Measurements from ENCODE around the gene FHIT. TPM values are rescaled to one million over a fixed set of nuclear protein-coding genes. Genes with fewer than 3 reads are reported as not detected.

Gene FHIT
- total RNA-seq, 1 donor from 2014 or later, result 23.8 TPM

GRCh38 chr3:60135474-60135873 lies 1115.8 kb downstream of the FHIT start:
- intact Hi-C loops (cut with micrococcal nuclease), result loop anchor here (5.0 kb wide), 1 partner anchor 33 kb away; no protein-coding TSS in a partner anchor
- Mint-ChIP-seq H3K4me3 (no peak overlapping the region), H3K27me3 (no peaks in the 10 kb centered on the region), H3K9me3 (peaks cover 19% of the 10 kb centered on the region), H3K27ac (no peak overlapping the region), H3K36me3 (ENCODE audit: low read depth) (no peaks in the 10 kb centered on the region), H3K4me1 (peaks cover 4% of the 10 kb centered on the region)
- DNase-seq, result no peak

- DNase-seq, result no peak
- H3K4me1 Mint-ChIP-seq, result peaks cover 2% of the 10 kb centered on the region
- H3K4me3 Mint-ChIP-seq, result no peak overlapping the region
- H3K9me3 Mint-ChIP-seq, result peaks cover 19% of the 10 kb centered on the region
- H3K27me3 Mint-ChIP-seq, result no peaks in the 10 kb centered on the region
- H3K36me3 Mint-ChIP-seq (ENCODE audit: low read depth), result no peaks in the 10 kb centered on the region
- no peak overlapping the region for H3K27ac Mint-ChIP-seq
- intact Hi-C loops (cut with micrococcal nuclease), result no loop called here
Measured at GRCh38 chr3:60133269-60134162, 1117.7 kb downstream of the FHIT start.

- Mint-ChIP-seq H3K4me3 (no peak overlapping the region), H3K36me3 (ENCODE audit: low read depth) (no peaks in the 10 kb centered on the region), H3K9me3 (peaks cover 31% of the 10 kb centered on the region), H3K4me1 (peaks cover 2% of the 10 kb centered on the region), H3K27me3 (no peaks in the 10 kb centered on the region), H3K27ac (no peak overlapping the region)
- no peak for DNase-seq
- intact Hi-C loops (cut with micrococcal nuclease), result no loop called here
Measured at GRCh38 chr3:60131618-60132017, 1119.6 kb downstream of the FHIT start.

- H3K27ac Mint-ChIP-seq, result no peak overlapping the region
- H3K9me3 Mint-ChIP-seq, result peaks cover 27% of the 10 kb centered on the region
- no peaks in the 10 kb centered on the region for H3K4me1 Mint-ChIP-seq
- intact Hi-C loops (cut with micrococcal nuclease), result no loop called here
- no peak for DNase-seq
- no peaks in the 10 kb centered on the region for H3K27me3 Mint-ChIP-seq
- H3K4me3 Mint-ChIP-seq, result no peak overlapping the region
- H3K36me3 Mint-ChIP-seq (ENCODE audit: low read depth), result peaks cover 4% of the 10 kb centered on the region
Measured at GRCh38 chr3:60126511-60127304, 1124.5 kb downstream of the FHIT start.

GRCh38 chr3:60125686-60126085 lies 1125.6 kb downstream of the FHIT start:
- intact Hi-C loops (cut with micrococcal nuclease), result no loop called here
- Mint-ChIP-seq H3K4me3 (no peak overlapping the region), H3K27ac (no peak overlapping the region), H3K36me3 (ENCODE audit: low read depth) (peaks cover 4% of the 10 kb centered on the region), H3K9me3 (peaks cover 27% of the 10 kb centered on the region), H3K4me1 (no peaks in the 10 kb centered on the region), H3K27me3 (no peaks in the 10 kb centered on the region)
- no peak for DNase-seq

- H3K4me1 Mint-ChIP-seq, result peaks cover 2% of the 10 kb centered on the region
- no peaks in the 10 kb centered on the region for H3K9me3 Mint-ChIP-seq
- no peaks in the 10 kb centered on the region for H3K27me3 Mint-ChIP-seq
- no peak overlapping the region for H3K4me3 Mint-ChIP-seq
- no peak overlapping the region for H3K27ac Mint-ChIP-seq
- DNase-seq, result no peak
- H3K36me3 Mint-ChIP-seq (ENCODE audit: low read depth), result no peaks in the 10 kb centered on the region
- intact Hi-C loops (cut with micrococcal nuclease), result no loop called here
Measured at GRCh38 chr3:60120245-60120644, 1131.0 kb downstream of the FHIT start.

- DNase-seq, result no peak
- Mint-ChIP-seq H3K36me3 (ENCODE audit: low read depth) (no peaks in the 10 kb centered on the region), H3K4me1 (no peaks in the 10 kb centered on the region), H3K9me3 (peaks cover 21% of the 10 kb centered on the region), H3K27me3 (no peaks in the 10 kb centered on the region), H3K27ac (no peak overlapping the region), H3K4me3 (no peak overlapping the region)
- intact Hi-C loops (cut with micrococcal nuclease), result no loop called here
Measured at GRCh38 chr3:60114191-60114590, 1137.1 kb downstream of the FHIT start.

GRCh38 chr3:60107275-60107674 lies 1144.0 kb downstream of the FHIT start:
- Mint-ChIP-seq H3K27me3 (no peaks in the 10 kb centered on the region), H3K36me3 (ENCODE audit: low read depth) (no peaks in the 10 kb centered on the region), H3K27ac (no peak overlapping the region), H3K9me3 (peaks cover 20% of the 10 kb centered on the region), H3K4me3 (no peak overlapping the region), H3K4me1 (peaks cover 19% of the 10 kb centered on the region)
- intact Hi-C loops (cut with micrococcal nuclease), result no loop called here
- no peak for DNase-seq

GRCh38 chr3:60102154-60102553 lies 1149.1 kb downstream of the FHIT start:
- no peak for DNase-seq
- intact Hi-C loops (cut with micrococcal nuclease), result loop anchor here (2.0 to 5.0 kb wide), 2 partner anchors 13 to 35 kb away; no protein-coding TSS in a partner anchor

GRCh38 chr3:60101621-60102020 lies 1149.6 kb downstream of the FHIT start:
- Mint-ChIP-seq H3K27ac (no peak overlapping the region), H3K27me3 (no peaks in the 10 kb centered on the region), H3K9me3 (peaks cover 13% of the 10 kb centered on the region), H3K36me3 (ENCODE audit: low read depth) (no peaks in the 10 kb centered on the region), H3K4me3 (no peak overlapping the region), H3K4me1 (peaks cover 21% of the 10 kb centered on the region)
- DNase-seq, result no peak
- intact Hi-C loops (cut with micrococcal nuclease), result loop anchor here (2.0 to 5.0 kb wide), 2 partner anchors 13 to 36 kb away; no protein-coding TSS in a partner anchor

More at GRCh38 chr3:60102154-60102553, 1149.1 kb downstream of the FHIT start:
- no peak overlapping the region for H3K27ac Mint-ChIP-seq
- peaks cover 13% of the 10 kb centered on the region for H3K9me3 Mint-ChIP-seq
- no peaks in the 10 kb centered on the region for H3K27me3 Mint-ChIP-seq
- H3K4me1 Mint-ChIP-seq, result peaks cover 21% of the 10 kb centered on the region
- H3K36me3 Mint-ChIP-seq (ENCODE audit: low read depth), result no peaks in the 10 kb centered on the region
- H3K4me3 Mint-ChIP-seq, result no peak overlapping the region

- Mint-ChIP-seq H3K27ac (no peak overlapping the region), H3K9me3 (peaks cover 16% of the 10 kb centered on the region), H3K4me1 (no peaks in the 10 kb centered on the region), H3K27me3 (no peaks in the 10 kb centered on the region), H3K36me3 (ENCODE audit: low read depth) (peaks cover 4% of the 10 kb centered on the region), H3K4me3 (no peak overlapping the region)
- intact Hi-C loops (cut with micrococcal nuclease), result no loop called here
- no peak for DNase-seq
Measured at GRCh38 chr3:60096403-60096802, 1154.8 kb downstream of the FHIT start.

- intact Hi-C loops (cut with micrococcal nuclease), result no loop called here
- Mint-ChIP-seq H3K27ac (no peak overlapping the region), H3K4me3 (no peak overlapping the region), H3K36me3 (ENCODE audit: low read depth) (peaks cover 4% of the 10 kb centered on the region), H3K27me3 (no peaks in the 10 kb centered on the region), H3K4me1 (no peaks in the 10 kb centered on the region), H3K9me3 (peaks cover 21% of the 10 kb centered on the region)
- no peak for DNase-seq
Measured at GRCh38 chr3:60095930-60096329, 1155.3 kb downstream of the FHIT start.

- peaks cover 4% of the 10 kb centered on the region for H3K4me1 Mint-ChIP-seq
- no peak for DNase-seq
- no peak overlapping the region for H3K27ac Mint-ChIP-seq
- H3K36me3 Mint-ChIP-seq (ENCODE audit: low read depth), result peaks cover 7% of the 10 kb centered on the region
- no peak overlapping the region for H3K4me3 Mint-ChIP-seq
- intact Hi-C loops (cut with micrococcal nuclease), result no loop called here
- H3K9me3 Mint-ChIP-seq, result peaks cover 25% of the 10 kb centered on the region
- no peaks in the 10 kb centered on the region for H3K27me3 Mint-ChIP-seq
Measured at GRCh38 chr3:60095516-60095915, 1155.7 kb downstream of the FHIT start.

GRCh38 chr3:60094392-60094947 lies 1156.8 kb downstream of the FHIT start:
- H3K36me3 Mint-ChIP-seq (ENCODE audit: low read depth), result peaks cover 7% of the 10 kb centered on the region
- peaks cover 5% of the 10 kb centered on the region for H3K4me1 Mint-ChIP-seq
- intact Hi-C loops (cut with micrococcal nuclease), result no loop called here
- H3K27me3 Mint-ChIP-seq, result no peaks in the 10 kb centered on the region
- H3K9me3 Mint-ChIP-seq, result peaks cover 26% of the 10 kb centered on the region
- no peak for DNase-seq
- no peak overlapping the region for H3K4me3 Mint-ChIP-seq
- no peak overlapping the region for H3K27ac Mint-ChIP-seq
